Spleen (tissue), 11 donors: ENCODE data around the gene C20orf141. TPM values are rescaled to one million over a fixed set of nuclear protein-coding genes. Genes with fewer than 3 reads are reported as not detected.
"Not testable (repeated sequence)": the region's sequence is repeated elsewhere in the genome, so short reads cannot be mapped to it uniquely, and the experiment has no call there.

Experiments
- DNase-seq: peaks from one replicate; pipeline ENCODE4 v3.0.0-alpha.2; 2020
- H3K27ac ChIP-seq, 8 donors: fragments of 200-600 bp; sonication (generic) in 7 of 8; 1 replicate in 4 of 8; 2 replicates in 4 of 8; pipeline versions ENCODE4 v1.5.0 to v1.8.0; 2016 to 2021; ENCODE audit warnings: inconsistent platforms in 4 of 8, mild to moderate bottlenecking in 4 of 8, moderate library complexity in 1 of 8
- H3K27me3 ChIP-seq, 7 donors: fragments of 200-600 bp; sonication (generic) in 6 of 7; replicated peaks in 1 of 7; 1 replicate in 4 of 7; 2 replicates in 3 of 7; pipeline versions ENCODE4 v1.5.0 to v1.8.0; 2016 to 2021; ENCODE audit warnings: inconsistent platforms in 3 of 7, mild to moderate bottlenecking in 1 of 7
- H3K36me3 ChIP-seq, 6 donors: fragments of 200-600 bp; sonication (generic) in 5 of 6; 1 replicate in 4 of 6; 2 replicates in 2 of 6; pipeline versions ENCODE4 v1.5.0 to v1.8.0; 2016 to 2021; ENCODE audit warnings: inconsistent platforms in 2 of 6
- H3K4me1 ChIP-seq, 6 donors: fragments of 200-600 bp; sonication (generic) in 5 of 6; 1 replicate in 3 of 6; 2 replicates in 3 of 6; pipeline versions ENCODE4 v1.5.0 to v1.8.0; 2016 to 2021; ENCODE audit warnings: inconsistent platforms in 3 of 6
- H3K4me3 ChIP-seq, 8 donors: fragments of 200-600 bp; sonication (generic) in 7 of 8; 1 replicate in 4 of 8; 2 replicates in 4 of 8; pipeline versions ENCODE4 v1.5.0 to v1.8.0; 2016 to 2021; ENCODE audit warnings: inconsistent platforms in 4 of 8, mild to moderate bottlenecking in 4 of 8, moderate library complexity in 2 of 8
- H3K9me3 ChIP-seq, 8 donors: fragments of 200-600 bp; sonication (generic) in 7 of 8; 1 replicate in 4 of 8; 2 replicates in 4 of 8; pipeline versions ENCODE4 v1.5.0 to v1.8.0; 2016 to 2021; ENCODE audit warnings: inconsistent platforms in 4 of 8
- POLR2A ChIP-seq, 3 donors: fragments of 450-650 bp; IDR thresholded peaks; one replicate each; pipeline ENCODE4 v1.5.1; 2017; ENCODE audit warnings: antibody characterized with exemption in 3 of 3, mild to moderate bottlenecking in 1 of 3
- POLR2AphosphoS5 ChIP-seq, 3 donors: sonication (generic); formaldehyde crosslinking; IDR thresholded peaks; one replicate each; pipeline ENCODE4 v1.5.1; 2017; ENCODE audit warnings: antibody characterized with exemption in 3 of 3
- WGBS, 5 donors: extraction: QIAGEN DNeasy Blood & Tissue Kit in 3 of 5; methylation state at CpG; one replicate each; pipeline versions ENCODE4 v1.1.5 to v1.1.7; 2013 to 2018; 5-methylcytosine and 5-hydroxymethylcytosine counted together
- intact Hi-C: fragments of 100-400 bp; cut with DNase I; formaldehyde crosslinking; loops from one replicate; pipeline ENCODE4 v1.15.0; 2023; ENCODE audit warnings: low total_unique reads
- polyA plus RNA-seq, 3 donors: library from polyadenylated mRNA; stranded (reverse); fragments of 200-250 nt; gene quantifications; one replicate each; pipeline ENCODE4 v1.2.1, GENCODE V29; 2013
- total RNA-seq, 7 donors: library from RNA; depleted of rRNA in 3 of 7; stranded (reverse); fragments of >200 nt in 3 of 7; fragmentation: NEBNext Ultra II Directional in 4 of 7; extraction: Animal tissue kit (Norgen Biotek cat#: 25700) in 4 of 7; gene quantifications; one replicate each; pipeline versions ENCODE4 v1.1.0 to v1.2.1, GENCODE V29; 2016 to 2021
- TF ChIP-seq, protein P1 (sequence below), 11 experiments: fragments of 200-600 bp in 7 of 11; fragments of 450-650 bp in 4 of 11; sonication (generic) in 4 of 11; IDR thresholded peaks in 8 of 11; conservative IDR thresholded peaks in 3 of 11; 1 replicate in 7 of 11; 2 replicates in 4 of 11; pipeline versions ENCODE4 v1.4.0 to v1.8.0; 2016 to 2021; ENCODE audit warnings: antibody characterized with exemption in 11 of 11, inconsistent platforms in 4 of 11, mild to moderate bottlenecking in 1 of 11
- donor health status: healthy with polysubstance abuse.
- donor health status: DM: no; HTN: no; CAD: no; lungs with moderate emphysema.
- donor health status: DM: no; HTN: no; CAD: no.
- donor health status: Bipolar disorder and iron deficiency.
- donor health status: healthy.
- donor health status: DM: no; HTN: no; CAD: no.
- donor health status: DM: yes; HTN: yes; CAD: no.

The C20orf141 gene
- total and polyA plus RNA-seq, 10 donors = not detected

DNA sequence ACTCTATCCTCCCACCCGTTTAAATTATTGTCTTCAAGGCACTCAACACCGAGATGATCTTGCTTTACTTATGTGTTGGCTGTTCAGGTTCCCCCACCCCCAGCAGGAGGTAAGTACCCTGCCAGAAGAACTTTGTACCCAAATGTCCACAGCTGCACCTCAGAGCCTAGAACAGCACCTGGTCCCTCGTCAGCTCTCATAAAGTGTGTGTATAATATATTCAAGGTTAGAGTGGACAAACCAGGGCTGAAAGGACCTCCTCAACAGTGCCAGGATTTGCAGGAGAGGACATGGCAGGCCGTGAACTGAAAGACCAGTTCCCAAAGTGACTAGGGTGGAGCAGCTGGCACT lies 8.5 kb upstream of the C20orf141 start:
- no peak for DNase-seq
- no peak overlapping the region for H3K27ac ChIP-seq
- TF ChIP-seq POLR2A (IDR thresholded peaks at IDR 0.05) (no peak), POLR2AphosphoS5 (IDR thresholded peaks at IDR 0.05) (no peak)
- TF ChIP-seq, protein P1, sequence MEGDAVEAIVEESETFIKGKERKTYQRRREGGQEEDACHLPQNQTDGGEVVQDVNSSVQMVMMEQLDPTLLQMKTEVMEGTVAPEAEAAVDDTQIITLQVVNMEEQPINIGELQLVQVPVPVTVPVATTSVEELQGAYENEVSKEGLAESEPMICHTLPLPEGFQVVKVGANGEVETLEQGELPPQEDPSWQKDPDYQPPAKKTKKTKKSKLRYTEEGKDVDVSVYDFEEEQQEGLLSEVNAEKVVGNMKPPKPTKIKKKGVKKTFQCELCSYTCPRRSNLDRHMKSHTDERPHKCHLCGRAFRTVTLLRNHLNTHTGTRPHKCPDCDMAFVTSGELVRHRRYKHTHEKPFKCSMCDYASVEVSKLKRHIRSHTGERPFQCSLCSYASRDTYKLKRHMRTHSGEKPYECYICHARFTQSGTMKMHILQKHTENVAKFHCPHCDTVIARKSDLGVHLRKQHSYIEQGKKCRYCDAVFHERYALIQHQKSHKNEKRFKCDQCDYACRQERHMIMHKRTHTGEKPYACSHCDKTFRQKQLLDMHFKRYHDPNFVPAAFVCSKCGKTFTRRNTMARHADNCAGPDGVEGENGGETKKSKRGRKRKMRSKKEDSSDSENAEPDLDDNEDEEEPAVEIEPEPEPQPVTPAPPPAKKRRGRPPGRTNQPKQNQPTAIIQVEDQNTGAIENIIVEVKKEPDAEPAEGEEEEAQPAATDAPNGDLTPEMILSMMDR (IDR thresholded peaks at IDR 0.05 in 8 of 11, conservative IDR thresholded peaks at IDR 0.05 in 3 of 11) = no peak
- 58 to 78% (median 67%) methylated on average over 4 of the region's 4 CpGs for WGBS, 5 donors
- no peak overlapping the region for H3K4me3 ChIP-seq
- intact Hi-C loops = no loop called here
- H3K4me1 ChIP-seq = peaks cover 0 to 9% (median 3%) of the 10 kb centered on the region in 6 donors
- no peaks in the 10 kb centered on the region for H3K36me3 ChIP-seq
- peaks cover 0 to under 1% (median 0%) of the 10 kb centered on the region in 8 donors for H3K9me3 ChIP-seq
- H3K27me3 ChIP-seq = peaks cover 0 to 94% (median 25%) of the 10 kb centered on the region in 7 donors

DNA sequence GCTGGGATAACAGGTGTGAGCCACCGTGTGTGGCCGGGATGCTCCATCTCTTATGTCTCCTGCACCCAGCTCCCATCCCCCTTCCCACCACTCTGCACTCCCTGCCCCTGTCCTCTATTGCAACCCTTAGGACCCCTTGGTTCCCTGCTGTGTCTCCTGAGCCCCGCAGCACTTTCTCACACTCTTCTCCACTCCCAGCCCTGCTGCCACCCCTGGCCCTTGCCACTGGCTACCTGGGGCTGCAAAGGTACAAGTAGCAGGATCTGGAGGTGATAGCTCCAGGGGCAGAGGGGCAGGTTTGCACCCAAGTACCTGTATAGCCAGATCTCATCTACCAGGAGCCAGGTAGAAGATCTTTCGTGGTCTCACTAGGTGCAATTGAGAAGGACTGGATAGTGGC lies 7.8 kb upstream of the C20orf141 start:
- peaks cover 0 to 7% (median 2%) of the 10 kb centered on the region in 8 donors for H3K9me3 ChIP-seq
- H3K27ac ChIP-seq = no peak overlapping the region
- H3K4me3 ChIP-seq = no peak overlapping the region
- intact Hi-C loops = no loop called here
- H3K36me3 ChIP-seq = no peaks in the 10 kb centered on the region
- peaks cover 0 to 94% (median 21%) of the 10 kb centered on the region in 7 donors for H3K27me3 ChIP-seq
- 74 to 90% (median 84%) methylated on average over 4 of the region's 4 CpGs for WGBS, 5 donors
- peaks cover 0 to 6% (median 0%) of the 10 kb centered on the region in 6 donors for H3K4me1 ChIP-seq
- DNase-seq = no peak
- TF ChIP-seq, protein P1 (IDR thresholded peaks at IDR 0.05 in 8 of 11, conservative IDR thresholded peaks at IDR 0.05 in 3 of 11) = no peak
- TF ChIP-seq POLR2A (IDR thresholded peaks at IDR 0.05) (no peak), POLR2AphosphoS5 (IDR thresholded peaks at IDR 0.05) (no peak)

DNA sequence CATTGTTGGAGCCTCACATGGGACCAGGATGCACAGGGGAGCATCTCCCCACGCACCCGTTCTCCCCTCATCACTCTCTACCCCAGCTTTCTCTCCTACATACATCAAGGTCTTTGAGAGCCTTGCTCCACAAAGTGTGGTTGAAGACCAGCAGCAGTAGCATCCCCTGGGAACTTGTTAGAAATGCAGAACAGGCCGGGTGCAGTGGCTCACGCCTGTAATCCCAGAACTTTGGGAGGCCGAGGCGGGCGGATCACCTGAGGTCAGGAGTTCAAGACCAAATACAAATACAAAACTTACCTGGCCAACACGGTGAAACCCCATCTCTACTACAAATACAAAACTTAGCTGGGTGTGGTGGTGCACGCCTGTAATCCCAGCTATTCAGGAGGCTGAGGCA lies 6.9 kb upstream of the C20orf141 start:
- Histone ChIP-seq H3K27me3 (peaks cover 0 to 93% (median 21%) of the 10 kb centered on the region in 7 donors), H3K9me3 (peaks cover 0 to 15% (median 10%) of the 10 kb centered on the region in 8 donors)
- H3K4me1 ChIP-seq, H3K27ac ChIP-seq, DNase-seq, H3K36me3 ChIP-seq, intact Hi-C loops, H3K4me3 ChIP-seq: not testable (repeated sequence)
- WGBS, 5 donors = 83 to 89% (median 86%) methylated on average over 9 of the region's 9 CpGs

DNA sequence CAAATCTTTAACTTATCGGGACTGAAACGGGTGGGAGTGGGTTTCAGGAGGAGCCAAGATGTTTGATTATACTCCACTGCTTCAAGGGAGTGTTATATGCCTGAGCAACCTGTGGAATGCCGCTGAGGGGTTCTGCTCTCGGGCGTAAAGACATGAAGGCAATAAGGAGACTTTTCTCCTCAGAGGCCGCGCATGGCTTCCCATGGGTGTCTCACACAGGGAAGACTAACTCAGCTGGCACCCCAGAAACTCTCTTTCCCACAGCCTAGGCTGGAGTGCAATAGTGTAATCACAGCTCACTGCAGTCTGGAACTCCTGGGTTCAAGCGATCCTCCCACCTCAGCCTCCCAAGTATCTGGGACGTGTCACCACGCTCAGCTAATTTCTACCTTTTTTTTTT lies 5.1 kb upstream of the C20orf141 start:
- no peak for TF ChIP-seq POLR2AphosphoS5 (IDR thresholded peaks at IDR 0.05)
- no peak for TF ChIP-seq POLR2A (IDR thresholded peaks at IDR 0.05)
- TF ChIP-seq, protein P1 (IDR thresholded peaks at IDR 0.05 in 8 of 11, conservative IDR thresholded peaks at IDR 0.05 in 3 of 11) = no peak
- DNase-seq = no peak
- Histone ChIP-seq H3K27ac (no peak overlapping the region), H3K4me3 (no peak overlapping the region), H3K9me3 (peaks cover 0 to 17% (median 10%) of the 10 kb centered on the region in 8 donors), H3K27me3 (peaks cover 0 to 76% (median 16%) of the 10 kb centered on the region in 7 donors), H3K4me1 (peaks cover 0 to 6% (median 0%) of the 10 kb centered on the region in 6 donors), H3K36me3 (no peaks in the 10 kb centered on the region)
- intact Hi-C loops = no loop called here
- WGBS, 5 donors = 84 to 94% (median 91%) methylated on average over 10 of the region's 10 CpGs

DNA sequence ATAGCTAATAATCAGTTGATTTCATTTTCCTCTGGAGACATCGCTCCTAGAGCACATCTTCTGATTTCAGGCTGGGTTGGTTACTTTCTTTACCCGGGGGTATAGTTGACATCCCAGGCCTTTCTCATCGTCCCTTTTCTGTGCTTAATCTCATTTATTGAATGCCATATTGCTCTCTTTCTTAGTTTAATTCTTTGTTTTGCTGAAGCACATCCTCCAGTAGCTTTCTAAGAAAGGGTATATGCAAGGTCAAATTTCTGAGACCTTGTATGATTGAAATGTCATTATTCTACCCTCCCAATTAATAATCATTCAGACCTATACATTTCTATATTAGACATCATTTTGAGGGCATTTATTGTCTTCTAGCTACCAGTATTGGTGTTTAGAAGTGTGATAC lies 2.6 kb upstream of the C20orf141 start:
- intact Hi-C loops = no loop called here
- no peak overlapping the region for H3K27ac ChIP-seq
- no peak for DNase-seq
- 70 to 95% (median 72%) methylated on average over 3 of the region's 3 CpGs for WGBS, 5 donors
- no peak overlapping the region for H3K4me3 ChIP-seq
- H3K36me3 ChIP-seq = no peaks in the 10 kb centered on the region
- H3K27me3 ChIP-seq = peaks cover 0 to 58% (median under 1%) of the 10 kb centered on the region in 7 donors
- no peaks in the 10 kb centered on the region for H3K4me1 ChIP-seq
- peaks cover 0 to 17% (median 10%) of the 10 kb centered on the region in 8 donors for H3K9me3 ChIP-seq
- TF ChIP-seq, protein P1 (IDR thresholded peaks at IDR 0.05 in 8 of 11, conservative IDR thresholded peaks at IDR 0.05 in 3 of 11) = no peak
- TF ChIP-seq POLR2A (IDR thresholded peaks at IDR 0.05) = no peak
